SK-N-MC (cell line): ENCODE data around the gene ZNF687.

Experiments used
- DNase-seq: peaks from one replicate; pipeline ENCODE4 v3.0.0-alpha.2; 2011; ENCODE audit warnings: low read depth, low spot score
- H3K27ac ChIP-seq: fragments of 200-600 bp; sonication (generic); 2 replicates; pipeline ENCODE4 v1.5.1; 2016; ENCODE audit warnings: mixed run types
- H3K36me3 ChIP-seq: fragments of 200-600 bp; sonication (generic); 2 replicates; pipeline ENCODE4 v1.6.1; 2017; ENCODE audit warnings: antibody characterized with exemption, low read length, mixed read lengths; ENCODE audit not compliant: insufficient read depth
- H3K4me3 ChIP-seq: fragments of 200-600 bp; sonication (generic); 2 replicates; pipeline ENCODE4 v1.5.1; 2016
- H3K9ac ChIP-seq: fragments of 200-600 bp; sonication (generic); 2 replicates; pipeline ENCODE4 v1.8.0; 2017; ENCODE audit warnings: mixed run types, mixed read lengths; ENCODE audit not compliant: insufficient read length
- H3K9me3 ChIP-seq: fragments of 200-600 bp; sonication (generic); 2 replicates; pipeline ENCODE4 v1.6.1; 2017; ENCODE audit warnings: low read depth, mild to moderate bottlenecking, antibody characterized with exemption, low read length, moderate library complexity, mixed read lengths
- EZH2 ChIP-seq: fragments of 200-600 bp; sonication (generic); IDR thresholded peaks from one replicate; pipeline ENCODE4 v1.6.1; 2017; ENCODE audit warnings: antibody characterized with exemption
- FOXP2 ChIP-seq: optimal IDR thresholded peaks from 2 replicates; pipeline ENCODE3; 2011; ENCODE audit warnings: mild to moderate bottlenecking, moderate library complexity; ENCODE audit not compliant: insufficient read depth; ENCODE audit errors: extremely low read length, control extremely low read depth
- POLR2AphosphoS5 ChIP-seq: IDR thresholded peaks from 2 replicates; pipeline ENCODE4 v1.6.1; 2012; ENCODE audit warnings: mild to moderate bottlenecking, low read depth, low read length, borderline replicate concordance

The ZNF687 gene

DNA sequence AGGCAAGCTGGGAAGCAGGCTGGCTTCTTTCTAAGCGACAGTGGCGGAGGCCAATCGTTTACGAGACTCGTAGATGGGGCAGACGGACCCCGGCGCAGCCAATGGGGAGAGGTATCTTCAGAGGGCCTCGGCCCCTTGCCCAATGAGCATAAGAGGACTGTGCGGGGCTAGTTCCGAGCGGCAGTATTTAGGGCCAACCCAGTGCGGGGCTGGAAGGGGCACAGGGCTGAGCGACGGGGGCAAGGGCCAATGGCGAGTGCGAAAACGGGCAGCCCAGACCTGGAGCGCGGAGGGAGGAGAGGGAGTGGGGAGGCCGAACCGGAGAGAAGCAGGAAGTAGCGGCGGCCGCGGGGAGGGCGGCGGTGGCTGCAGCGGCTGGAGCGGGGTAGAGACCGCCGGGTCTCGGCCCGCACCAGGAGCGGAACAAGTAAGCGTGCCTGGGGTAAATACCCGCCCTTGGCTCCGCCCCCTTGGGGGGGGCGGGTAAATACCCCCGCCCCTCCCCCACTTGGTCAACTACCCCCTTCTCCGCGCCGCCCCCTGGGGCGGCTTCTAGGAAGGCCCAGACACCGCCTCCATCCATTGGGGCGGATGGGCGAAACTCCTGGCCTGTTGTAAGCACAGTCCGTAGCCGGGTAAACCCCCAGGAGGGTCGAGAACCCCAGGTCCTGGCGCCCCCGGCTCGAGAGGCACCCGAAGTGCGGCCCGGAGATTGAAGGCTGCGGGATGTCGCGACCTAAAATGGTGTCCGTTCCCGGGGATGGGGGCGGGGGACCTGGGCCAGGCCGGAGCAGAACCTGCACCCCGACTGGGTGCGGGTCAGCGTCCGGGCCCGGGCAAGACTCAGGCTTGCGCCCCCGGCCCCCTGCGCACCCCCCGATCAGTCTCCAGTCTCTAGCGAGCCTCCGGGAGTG, at the start of gene ZNF687:
TSS of gene ZNF687 (plus strand) at position 331 of the 914 bp plus-strand sequence. CDS start 3,993 bp downstream, outside the sequence.
- Histone ChIP-seq H3K27ac (peak within 1 kb of the TSS; percentile 98), H3K9ac (peak within 1 kb of the TSS; percentile 95), H3K36me3 (peaks cover 11% of the 10 kb centered on the region; the same call in 1 of the 2 replicates), H3K4me3 (peak within 1 kb of the TSS; percentile 94), H3K9me3 (no peaks in the 10 kb centered on the region)
- peak; percentile 98 for DNase-seq
- TF ChIP-seq POLR2AphosphoS5 (peak; percentile 62), FOXP2 (no peak)

GRCh38 chr1:151235235-151235634, 46.9 kb upstream of the ZNF687 start:
- no peak for DNase-seq
- TF ChIP-seq FOXP2 = no peak
- TF ChIP-seq EZH2 = no peak
- TF ChIP-seq POLR2AphosphoS5 = no peak

DNA sequence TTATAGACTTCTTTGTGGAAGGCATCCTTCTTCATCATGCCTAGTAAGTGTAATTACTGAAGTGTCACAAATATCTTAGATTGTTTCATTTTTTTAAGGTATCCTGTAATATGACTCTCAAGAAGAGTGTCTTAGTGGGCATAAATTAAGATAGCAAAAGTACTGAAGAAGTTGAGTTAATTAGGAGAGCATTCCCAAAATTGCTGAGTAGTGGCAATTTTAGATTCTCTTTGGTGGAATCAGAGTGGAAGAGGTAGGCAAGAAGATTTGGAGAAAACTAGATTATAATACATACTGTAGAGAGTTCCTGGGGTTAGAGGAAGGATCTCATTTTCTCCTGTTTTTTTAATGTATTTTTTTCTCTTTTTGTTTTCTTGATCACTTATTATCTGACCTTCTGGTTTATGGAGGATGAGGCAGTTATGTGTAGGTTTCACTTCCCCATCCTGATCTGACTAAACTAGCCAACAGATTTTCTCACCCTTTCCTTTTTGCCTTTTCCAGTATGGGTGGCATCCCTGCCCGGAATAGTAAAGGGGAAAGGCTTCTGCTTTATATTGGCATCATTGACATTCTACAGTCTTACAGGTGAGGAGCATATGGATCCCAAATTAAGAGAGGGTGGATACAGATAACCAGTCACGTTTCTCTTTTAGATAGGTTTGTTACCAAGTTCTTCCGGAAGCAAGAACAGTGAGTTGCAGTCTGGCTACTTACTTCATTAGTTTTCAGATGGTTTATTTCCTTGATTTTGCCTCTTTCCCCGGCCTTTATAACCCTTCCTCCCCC, 44.2 kb upstream of the ZNF687 start:
- TF ChIP-seq FOXP2 (no peak), EZH2 (no peak), POLR2AphosphoS5 (no peak)
- no peak overlapping the region for H3K9ac ChIP-seq
- H3K4me3 ChIP-seq = no peak overlapping the region
- H3K27ac ChIP-seq = no peak overlapping the region
- peaks cover 87% of the 10 kb centered on the region for H3K36me3 ChIP-seq
- no peak for DNase-seq
- H3K9me3 ChIP-seq = no peaks in the 10 kb centered on the region

More at GRCh38 chr1:151235235-151235634, 46.9 kb upstream of the ZNF687 start:
- H3K27ac ChIP-seq = no peak overlapping the region
- no peak overlapping the region for H3K4me3 ChIP-seq
- H3K9ac ChIP-seq = no peak overlapping the region
- H3K9me3 ChIP-seq = no peaks in the 10 kb centered on the region
- H3K36me3 ChIP-seq = peaks cover 88% of the 10 kb centered on the region

DNA sequence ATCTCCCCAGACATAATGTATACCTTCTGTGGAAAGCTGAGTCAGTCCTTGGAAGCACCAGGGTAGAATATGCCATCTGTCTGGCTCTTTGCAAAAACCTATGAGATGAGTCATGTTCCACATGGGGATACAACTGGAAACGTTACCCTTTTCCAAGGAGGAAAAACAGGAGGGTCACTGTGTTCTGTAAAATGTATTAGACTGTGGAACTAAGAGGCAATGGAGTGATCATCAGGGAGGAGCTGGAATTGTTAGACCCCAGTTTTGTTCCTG, 43.7 kb upstream of the ZNF687 start:
- H3K27ac ChIP-seq = no peak overlapping the region

GRCh38 chr1:151242442-151242841, 39.7 kb upstream of the ZNF687 start:
- H3K9me3 ChIP-seq = no peaks in the 10 kb centered on the region
- no peak for DNase-seq
- peaks cover 93% of the 10 kb centered on the region for H3K36me3 ChIP-seq
- H3K9ac ChIP-seq = no peak overlapping the region
- H3K27ac ChIP-seq = no peak overlapping the region
- no peak overlapping the region for H3K4me3 ChIP-seq
- TF ChIP-seq POLR2AphosphoS5 (no peak), EZH2 (no peak)

More for the DNA sequence above, 43.7 kb upstream of the ZNF687 start:
- peaks cover 92% of the 10 kb centered on the region for H3K36me3 ChIP-seq
- no peaks in the 10 kb centered on the region for H3K9me3 ChIP-seq
- no peak overlapping the region for H3K9ac ChIP-seq
- H3K4me3 ChIP-seq = no peak overlapping the region
- DNase-seq = no peak
- TF ChIP-seq EZH2 (no peak), POLR2AphosphoS5 (no peak), FOXP2 (no peak)

DNA sequence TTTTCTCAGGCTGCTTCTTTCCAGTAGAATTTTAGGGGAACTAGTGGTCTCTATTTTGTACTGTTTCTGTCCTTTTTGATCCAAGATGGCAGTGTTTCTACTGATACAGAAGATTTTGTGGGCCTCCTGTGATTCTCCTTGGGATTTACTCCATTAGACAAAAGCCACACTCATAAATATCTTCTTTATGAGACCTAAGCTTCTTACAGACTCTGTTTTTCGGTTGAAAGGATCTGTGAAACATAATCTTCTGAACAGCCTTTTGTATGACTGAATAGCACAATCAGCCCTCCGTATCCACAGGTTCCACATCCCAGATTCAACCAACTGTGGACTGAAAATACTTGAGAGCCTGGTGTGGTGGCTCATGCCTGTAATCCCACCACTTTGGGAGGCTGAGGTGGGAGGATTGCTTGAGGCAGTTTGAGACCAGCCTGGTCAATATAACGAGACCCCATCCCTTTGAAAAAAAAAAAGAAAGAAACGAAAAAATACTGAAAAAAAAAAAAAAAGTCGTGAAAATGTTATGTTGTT, 38.3 kb upstream of the ZNF687 start:
- H3K9me3 ChIP-seq = no peaks in the 10 kb centered on the region
- no peak for TF ChIP-seq EZH2
- no peak overlapping the region for H3K27ac ChIP-seq
- H3K9ac ChIP-seq = no peak overlapping the region
- DNase-seq = no peak
- H3K36me3 ChIP-seq = peaks cover 93% of the 10 kb centered on the region
- no peak overlapping the region for H3K4me3 ChIP-seq

GRCh38 chr1:151246786-151247185, 35.3 kb upstream of the ZNF687 start:
- Histone ChIP-seq H3K27ac (0 out of 2 replicates have a peak overlapping the region, but pooled peaks have one; percentile 1), H3K9ac (no peak overlapping the region), H3K36me3 (peaks cover 78% of the 10 kb centered on the region), H3K4me3 (no peak overlapping the region), H3K9me3 (no peaks in the 10 kb centered on the region)
- TF ChIP-seq FOXP2 = no peak
- no peak for TF ChIP-seq EZH2
- TF ChIP-seq POLR2AphosphoS5 = no peak
- no peak for DNase-seq

DNA sequence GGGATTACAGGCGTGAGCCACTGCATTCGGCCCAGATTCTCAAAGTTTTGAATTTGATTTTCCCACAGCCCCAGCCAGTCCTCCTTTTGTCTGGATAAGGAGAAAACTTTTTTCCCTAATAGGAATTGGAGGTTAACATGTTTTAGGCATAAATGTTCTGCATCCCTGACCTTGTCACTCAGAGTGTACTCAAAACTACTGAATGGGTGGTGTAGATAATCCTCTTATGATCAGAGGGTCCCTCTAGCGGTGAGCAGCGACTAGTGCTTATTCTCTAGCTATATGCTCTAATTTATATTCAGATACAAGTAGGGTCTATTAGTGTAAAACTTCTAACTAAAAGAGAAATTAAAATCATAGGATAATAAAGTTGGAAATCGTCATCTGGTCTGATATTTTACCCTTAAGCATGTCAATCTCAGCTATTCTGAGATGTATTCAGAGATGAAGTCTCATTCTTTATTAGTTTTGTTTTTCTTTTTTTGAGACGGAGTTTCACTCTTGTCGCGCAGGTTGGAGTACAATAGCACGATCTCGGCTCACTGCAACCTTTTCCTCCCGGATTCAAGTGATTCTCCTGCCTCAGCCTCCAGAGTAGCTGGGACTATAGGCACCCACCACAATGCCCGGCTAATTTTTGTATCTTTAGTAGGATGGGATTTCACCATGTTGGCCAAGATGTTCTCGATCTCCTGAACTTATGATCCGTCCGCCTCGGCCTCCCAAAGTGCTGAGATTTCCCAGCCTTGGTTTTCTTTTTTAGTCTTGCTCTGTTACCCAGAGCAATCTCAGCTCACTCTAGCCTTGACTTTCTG, 30.2 kb upstream of the ZNF687 start:
- Histone ChIP-seq H3K4me3 (no peak overlapping the region), H3K9me3 (no peaks in the 10 kb centered on the region), H3K27ac (0 out of 2 replicates have a peak overlapping the region, but pooled peaks have one; percentile 21), H3K36me3 (peaks cover 27% of the 10 kb centered on the region), H3K9ac (no peak overlapping the region)
- TF ChIP-seq EZH2 (no peak), FOXP2 (no peak), POLR2AphosphoS5 (no peak)
- peak; percentile 71 for DNase-seq
